Raji (cell line): ENCODE data around the gene PTX3.

Source experiments
- POLR2A ChIP-seq: IDR thresholded peaks from 2 replicates; pipeline ENCODE4 v1.6.1; 2011; ENCODE audit warnings: low read depth, low read length, control low read depth; ENCODE audit not compliant: insufficient read depth

Gene PTX3

GRCh38 chr3:157488144-157488543 is 51.5 kb downstream of the PTX3 start:
- no peak for TF ChIP-seq POLR2A

- TF ChIP-seq POLR2A, result no peak
These were observed 54.5 kb downstream of the PTX3 start for GRCh38 chr3:157491136-157491535.
